Measurements from ENCODE around the gene RAG1.
A peak's percentile ranks its signal among the peaks of the same experiment; 100 is the strongest.

Gene RAG1

GRCh38 chr11:36598051-36598450 is 30.2 kb downstream of the RAG1 start, which contains the start of gene RAG2:
Gene RAG2 (minus strand): TSS chr11:36598236. CDS start chr11:36594168, 4,068 bp downstream.
- H3F3A ChIP-seq (ENCODE audit: low read depth), result no peaks in the 10 kb centered on the region; the same call in 1 of the 2 replicates
- peak within 1 kb of the TSS; percentile 73 for H3K4me3 ChIP-seq (ENCODE audit: low read length, poor library complexity, severe bottlenecking)
- H4K20me1 ChIP-seq (ENCODE audit: insufficient read depth, low read length, poor library complexity, severe bottlenecking), result no peaks in the 10 kb centered on the region
- H3K36me3 ChIP-seq (ENCODE audit: insufficient read depth, low read length), result no peaks in the 10 kb centered on the region
- H3K9ac ChIP-seq (ENCODE audit: low read depth, low read length, poor library complexity, severe bottlenecking), result peak within 1 kb of the TSS; percentile 73
- no peak for TF ChIP-seq EZH2phosphoT487 (IDR thresholded peaks at IDR 0.05; ENCODE audit: borderline replicate concordance)
- TF ChIP-seq, protein P1, sequence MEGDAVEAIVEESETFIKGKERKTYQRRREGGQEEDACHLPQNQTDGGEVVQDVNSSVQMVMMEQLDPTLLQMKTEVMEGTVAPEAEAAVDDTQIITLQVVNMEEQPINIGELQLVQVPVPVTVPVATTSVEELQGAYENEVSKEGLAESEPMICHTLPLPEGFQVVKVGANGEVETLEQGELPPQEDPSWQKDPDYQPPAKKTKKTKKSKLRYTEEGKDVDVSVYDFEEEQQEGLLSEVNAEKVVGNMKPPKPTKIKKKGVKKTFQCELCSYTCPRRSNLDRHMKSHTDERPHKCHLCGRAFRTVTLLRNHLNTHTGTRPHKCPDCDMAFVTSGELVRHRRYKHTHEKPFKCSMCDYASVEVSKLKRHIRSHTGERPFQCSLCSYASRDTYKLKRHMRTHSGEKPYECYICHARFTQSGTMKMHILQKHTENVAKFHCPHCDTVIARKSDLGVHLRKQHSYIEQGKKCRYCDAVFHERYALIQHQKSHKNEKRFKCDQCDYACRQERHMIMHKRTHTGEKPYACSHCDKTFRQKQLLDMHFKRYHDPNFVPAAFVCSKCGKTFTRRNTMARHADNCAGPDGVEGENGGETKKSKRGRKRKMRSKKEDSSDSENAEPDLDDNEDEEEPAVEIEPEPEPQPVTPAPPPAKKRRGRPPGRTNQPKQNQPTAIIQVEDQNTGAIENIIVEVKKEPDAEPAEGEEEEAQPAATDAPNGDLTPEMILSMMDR (conservative IDR thresholded peaks at IDR 0.05; ENCODE audit: low read length), result no peak
- peak within 1 kb of the TSS; percentile 76 for H3K4me2 ChIP-seq (ENCODE audit: low read depth, low read length, poor library complexity, severe bottlenecking)
- H3K27me3 ChIP-seq (ENCODE audit: insufficient read depth, low read length, poor library complexity, severe bottlenecking), result no peaks in the 10 kb centered on the region
- H2AFZ ChIP-seq (ENCODE audit: low read length), result no peak within 1 kb of the TSS
- no peaks in the 10 kb centered on the region for H3K9me3 ChIP-seq (ENCODE audit: insufficient read depth, low read depth, low read length)
- peaks cover 54% of the 10 kb centered on the region for H3K4me1 ChIP-seq (ENCODE audit: insufficient read depth, low read length, poor library complexity, severe bottlenecking)
- peaks cover 28% of the 10 kb centered on the region for H3K79me2 ChIP-seq (ENCODE audit: insufficient read depth, low read length)
- H3K9me2 ChIP-seq (replicated peaks; ENCODE audit: low read depth, low read length), result no peaks in the 10 kb centered on the region

- Histone ChIP-seq H3F3A (ENCODE audit: low read depth) (no peaks in the 10 kb centered on the region), H3K27me3 (ENCODE audit: insufficient read depth, low read length, poor library complexity, severe bottlenecking) (no peaks in the 10 kb centered on the region), H3K79me2 (ENCODE audit: insufficient read depth, low read length) (peaks cover 26% of the 10 kb centered on the region), H3K4me3 (ENCODE audit: low read length, poor library complexity, severe bottlenecking) (no peak overlapping the region), H4K20me1 (ENCODE audit: insufficient read depth, low read length, poor library complexity, severe bottlenecking) (no peaks in the 10 kb centered on the region), H3K9me2 (replicated peaks; ENCODE audit: low read depth, low read length) (no peaks in the 10 kb centered on the region), H3K4me2 (ENCODE audit: low read depth, low read length, poor library complexity, severe bottlenecking) (no peak overlapping the region), H3K36me3 (ENCODE audit: insufficient read depth, low read length) (no peaks in the 10 kb centered on the region), H3K4me1 (ENCODE audit: insufficient read depth, low read length, poor library complexity, severe bottlenecking) (peaks cover 68% of the 10 kb centered on the region), H2AFZ (ENCODE audit: low read length) (no peak overlapping the region), H3K9me3 (ENCODE audit: insufficient read depth, low read depth, low read length) (no peaks in the 10 kb centered on the region), H3K9ac (ENCODE audit: low read depth, low read length, poor library complexity, severe bottlenecking) (no peak overlapping the region)
- TF ChIP-seq, protein P1 (conservative IDR thresholded peaks at IDR 0.05; ENCODE audit: low read length), result no peak
- TF ChIP-seq EZH2phosphoT487 (IDR thresholded peaks at IDR 0.05; ENCODE audit: borderline replicate concordance), result no peak
Measured at GRCh38 chr11:36600180-36600579, 32.4 kb downstream of the RAG1 start.

GRCh38 chr11:36601155-36601554 is 33.3 kb downstream of the RAG1 start:
- Histone ChIP-seq H3K4me1 (ENCODE audit: insufficient read depth, low read length, poor library complexity, severe bottlenecking) (peaks cover 74% of the 10 kb centered on the region), H3K79me2 (ENCODE audit: insufficient read depth, low read length) (peaks cover 17% of the 10 kb centered on the region), H2AFZ (ENCODE audit: low read length) (peak overlapping the region; percentile 53), H3K4me2 (ENCODE audit: low read depth, low read length, poor library complexity, severe bottlenecking) (peak overlapping the region; percentile 40), H3F3A (ENCODE audit: low read depth) (no peaks in the 10 kb centered on the region), H3K4me3 (ENCODE audit: low read length, poor library complexity, severe bottlenecking) (no peak overlapping the region), H4K20me1 (ENCODE audit: insufficient read depth, low read length, poor library complexity, severe bottlenecking) (no peaks in the 10 kb centered on the region), H3K9me2 (replicated peaks; ENCODE audit: low read depth, low read length) (no peaks in the 10 kb centered on the region), H3K9ac (ENCODE audit: low read depth, low read length, poor library complexity, severe bottlenecking) (peak overlapping the region; percentile 12), H3K9me3 (ENCODE audit: insufficient read depth, low read depth, low read length) (no peaks in the 10 kb centered on the region), H3K27me3 (ENCODE audit: insufficient read depth, low read length, poor library complexity, severe bottlenecking) (no peaks in the 10 kb centered on the region), H3K36me3 (ENCODE audit: insufficient read depth, low read length) (no peaks in the 10 kb centered on the region)
- TF ChIP-seq, protein P1 (conservative IDR thresholded peaks at IDR 0.05; ENCODE audit: low read length), result no peak
- no peak for TF ChIP-seq EZH2phosphoT487 (IDR thresholded peaks at IDR 0.05; ENCODE audit: borderline replicate concordance)
